Measurements from ENCODE around the gene THUMPD1.
A peak's percentile ranks its signal among the peaks of the same experiment; 100 is the strongest.
"Not testable (repeated sequence)": the region's sequence is repeated elsewhere in the genome, so short reads cannot be mapped to it uniquely, and the experiment has no call there.

THUMPD1 gene

GRCh38 chr16:20741554-20742285, at the start of gene THUMPD1:
THUMPD1 (minus strand) TSS chr16:20741818; CDS start chr16:20741739, 79 bp downstream.
- peak; percentile 91 for DNase-seq

- DNase-seq: no peak
Measured at GRCh38 chr16:20789130-20789529, 47.5 kb upstream of the THUMPD1 start.

- no peak for DNase-seq
Measured at GRCh38 chr16:20784204-20784603, 42.6 kb upstream of the THUMPD1 start.

DNA sequence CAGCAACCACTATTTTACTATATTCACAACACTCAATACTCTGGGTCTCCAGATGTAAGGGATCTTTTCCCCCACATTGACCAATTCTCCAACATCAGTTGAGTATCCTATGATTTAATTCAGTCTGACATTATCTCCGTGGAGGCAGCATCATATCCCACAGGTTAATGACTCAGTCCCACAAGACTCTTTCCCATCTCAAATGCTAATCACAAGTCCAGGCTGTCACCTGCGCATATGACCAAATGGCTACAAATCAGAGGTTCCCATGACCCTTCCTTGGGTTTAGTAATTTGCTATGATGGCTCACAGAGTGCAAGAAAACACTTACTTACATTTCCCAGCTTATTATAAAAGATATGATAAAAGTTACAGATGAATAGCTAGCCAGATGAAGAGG, 40.9 kb upstream of the THUMPD1 start:
- DNase-seq: no peak

- DNase-seq: no peak
Measured at GRCh38 chr16:20781697-20782096, 40.1 kb upstream of the THUMPD1 start.

- peak; percentile 63 for DNase-seq
Measured at GRCh38 chr16:20774703-20775362, 33.2 kb upstream of the THUMPD1 start.

- no peak for DNase-seq
Measured at GRCh38 chr16:20773679-20774078, 32.1 kb upstream of the THUMPD1 start.

GRCh38 chr16:20768818-20769217, 27.2 kb upstream of the THUMPD1 start:
- no peak for DNase-seq

GRCh38 chr16:20768121-20768520, 26.5 kb upstream of the THUMPD1 start:
- DNase-seq: no peak

DNA sequence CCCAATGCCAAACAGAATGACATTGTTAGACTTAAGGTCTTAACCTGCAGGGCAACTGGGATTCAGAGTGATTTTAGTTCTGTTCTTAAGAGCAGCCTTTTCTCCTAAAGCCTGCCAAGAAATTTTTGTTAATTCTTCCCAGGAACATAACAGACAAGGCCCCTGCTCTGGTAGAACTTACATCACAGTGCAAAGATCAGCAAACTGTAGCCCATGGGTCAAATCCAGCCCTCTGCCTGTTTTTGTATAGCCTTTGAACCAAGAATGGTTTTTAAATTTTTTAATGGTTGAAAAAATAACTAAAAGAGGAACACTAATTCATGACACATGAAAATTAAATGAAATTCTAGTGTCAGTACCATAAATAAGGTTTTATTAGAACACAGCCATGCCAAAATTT, 26.0 kb upstream of the THUMPD1 start:
- no peak for DNase-seq

GRCh38 chr16:20766294-20766693, 24.7 kb upstream of the THUMPD1 start:
- no peak for DNase-seq

DNA sequence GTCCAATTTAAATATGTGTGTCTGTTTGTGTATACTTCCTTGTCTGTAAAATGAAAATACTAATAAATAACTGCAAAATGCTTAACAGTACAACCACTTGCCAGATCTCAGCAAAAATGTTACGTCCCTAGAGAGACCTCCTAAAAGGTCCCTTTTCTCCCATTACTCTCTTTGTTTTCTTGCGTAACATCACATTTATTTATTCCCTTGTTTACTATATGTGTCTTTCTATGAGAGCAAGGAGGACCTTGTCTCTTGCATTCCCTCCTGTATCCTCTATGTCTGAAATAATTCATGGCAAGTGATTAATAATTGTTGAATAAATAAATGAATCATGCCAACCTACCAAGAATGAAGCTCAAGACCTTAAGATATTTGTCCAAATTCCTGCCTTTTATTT, 24.1 kb upstream of the THUMPD1 start:
- DNase-seq: no peak

DNA sequence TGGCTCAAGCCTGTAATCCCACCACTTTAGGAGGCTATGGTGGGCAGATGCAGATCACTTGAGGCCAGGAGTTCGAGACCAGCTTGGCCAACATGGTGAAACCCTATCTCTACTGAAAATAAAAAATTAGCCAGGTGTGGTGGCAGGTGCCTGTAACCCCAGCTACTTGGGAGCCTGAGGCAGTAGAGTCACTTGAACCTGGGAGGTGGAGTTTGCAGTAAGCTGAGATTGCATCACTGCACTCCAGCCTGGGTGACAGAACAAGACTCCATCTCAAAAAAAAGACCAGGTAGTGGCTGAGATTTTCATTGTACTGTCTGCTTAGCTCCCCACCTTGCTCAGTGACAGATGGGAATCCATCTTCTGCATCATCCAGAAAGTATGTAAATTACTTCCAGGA, 22.8 kb upstream of the THUMPD1 start:
- not testable (repeated sequence) for DNase-seq

DNA sequence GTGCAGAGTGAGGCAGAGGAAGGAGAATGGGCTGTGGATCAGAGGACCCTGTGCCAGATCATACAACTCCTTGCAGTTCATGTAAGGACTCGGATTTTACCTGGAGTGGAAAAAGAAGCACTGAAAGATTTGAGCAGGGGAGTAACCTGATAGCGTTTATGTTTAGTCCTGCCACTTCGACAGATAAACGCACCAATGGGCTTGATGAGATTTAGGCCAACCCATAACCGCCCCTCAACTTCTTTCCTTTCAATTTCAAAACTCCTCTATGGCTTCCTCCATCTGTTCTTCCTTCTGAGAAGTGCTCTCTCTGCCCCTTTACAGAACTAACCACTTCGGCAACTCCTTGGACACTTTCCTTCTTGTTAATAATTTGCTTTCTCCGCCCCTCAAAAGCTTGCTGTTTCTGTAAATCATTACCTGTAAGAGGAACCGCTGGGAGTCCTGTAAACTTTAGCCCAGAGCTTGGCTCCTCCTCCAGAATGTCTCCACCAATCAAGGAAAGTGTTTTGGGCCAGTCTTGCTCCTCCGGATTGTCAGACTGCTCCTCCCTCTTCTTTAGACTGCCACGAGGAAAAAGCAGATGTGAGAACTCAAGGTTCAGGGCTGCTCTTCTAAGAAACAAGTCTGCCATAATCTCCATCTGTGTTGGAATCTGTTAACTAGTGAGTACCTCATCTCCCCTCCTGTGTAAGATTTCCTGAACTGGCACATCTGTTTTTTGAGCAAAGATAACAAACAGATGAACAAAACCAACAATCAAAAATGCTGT, 22.0 kb upstream of the THUMPD1 start, which contains the start of gene ACSM3:
TSS of gene ACSM3 (plus strand) at position 554 of the 772 bp plus-strand sequence. CDS start 6,021 bp downstream, outside the sequence.
- DNase-seq: no peak

GRCh38 chr16:20762404-20763123, 20.9 kb upstream of the THUMPD1 start:
- no peak for DNase-seq

GRCh38 chr16:20761175-20761574, 19.6 kb upstream of the THUMPD1 start:
- no peak for DNase-seq

- DNase-seq: no peak
Measured at GRCh38 chr16:20760346-20760745, 18.7 kb upstream of the THUMPD1 start.

GRCh38 chr16:20755799-20756198, 14.2 kb upstream of the THUMPD1 start:
- not testable (repeated sequence) for DNase-seq

DNA sequence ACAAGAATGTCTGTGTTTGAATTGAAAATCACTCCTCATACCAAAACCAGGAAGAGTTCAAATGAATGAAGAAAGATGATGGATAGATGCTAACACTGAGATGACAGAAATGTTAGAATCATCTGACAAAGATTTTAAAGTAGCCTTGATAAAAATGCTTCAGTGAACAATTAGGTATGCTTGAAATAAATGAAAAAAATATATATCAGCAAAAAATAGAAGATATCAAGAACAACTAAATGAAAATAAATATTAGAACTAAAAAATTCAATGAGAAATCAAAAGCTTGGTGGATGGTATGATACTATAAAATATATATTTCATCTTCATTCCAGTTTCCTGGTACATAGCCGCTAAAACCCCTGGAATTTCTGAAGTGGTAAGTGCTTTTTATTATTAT, 13.6 kb upstream of the THUMPD1 start:
- DNase-seq: no peak

GRCh38 chr16:20753727-20754126, 12.1 kb upstream of the THUMPD1 start:
- no peak for DNase-seq

DNA sequence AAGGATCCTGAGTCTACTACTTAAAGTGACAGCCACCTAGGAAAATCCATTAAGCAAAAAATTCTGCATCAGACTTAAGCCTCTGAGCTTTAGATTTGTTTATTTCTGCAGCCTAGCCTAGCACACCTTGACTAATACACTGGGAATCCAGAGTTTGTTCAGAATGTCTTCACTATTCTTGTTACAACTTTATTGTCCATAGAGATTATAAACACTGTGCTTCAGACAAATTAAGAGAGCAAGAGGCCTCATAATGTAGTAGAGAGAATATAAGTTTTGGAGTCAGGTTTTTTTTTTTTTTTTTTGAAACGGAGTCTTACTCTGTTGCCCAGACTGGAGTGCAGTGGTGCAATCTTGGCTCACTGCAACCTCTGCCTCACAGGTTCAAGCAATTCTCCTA, 8.9 kb upstream of the THUMPD1 start:
- no peak for DNase-seq

- DNase-seq: no peak
Measured at GRCh38 chr16:20749474-20749873, 7.9 kb upstream of the THUMPD1 start.

Data from GDM1 (cell line).